22Rv1 (cell line): Measurements from ENCODE around the gene ASCC1.

Experiments
- CTCF ChIP-seq: fragments of 450-650 bp; IDR thresholded peaks from 2 replicates; pipeline ENCODE4 v1.5.1; 2017; ENCODE audit warnings: mild to moderate bottlenecking
- ZFX ChIP-seq: fragments of 450-650 bp; IDR thresholded peaks from 2 replicates; pipeline ENCODE4 v1.6.1; 2017; ENCODE audit warnings: antibody characterized with exemption, borderline replicate concordance

GRCh38 chr10:72072046-72072445, 144.0 kb downstream of the ASCC1 start:
- TF ChIP-seq CTCF (no peak), ZFX (no peak)
